WERI-Rb-1 (cell line): ENCODE data around the gene SGCB.

Experiments
- DNase-seq: peaks from one replicate; pipeline ENCODE4 v3.0.0-alpha.2; 2020
- H3K27ac ChIP-seq: fragments of 250-450 bp; sonication (Bioruptor Pico); 2 replicates; pipeline ENCODE4 v1.5.1; 2020; ENCODE audit warnings: mild to moderate bottlenecking, moderate library complexity
- H3K27me3 ChIP-seq: fragments of 250-450 bp; sonication (Bioruptor Pico); 2 replicates; pipeline ENCODE4 v1.5.1; 2021; ENCODE audit warnings: mild to moderate bottlenecking, low read depth, moderate library complexity; ENCODE audit not compliant: insufficient read depth, severe bottlenecking
- H3K36me3 ChIP-seq: fragments of 250-450 bp; sonication (Bioruptor Pico); 2 replicates; pipeline ENCODE4 v1.5.1; 2020; ENCODE audit warnings: mild to moderate bottlenecking, moderate library complexity
- H3K4me3 ChIP-seq: 2 replicates; pipeline ENCODE4 v1.5.1; 2011; ENCODE audit warnings: low read depth, mild to moderate bottlenecking, control low read depth, low read length
- H3K9me3 ChIP-seq: fragments of 250-450 bp; sonication (Bioruptor Pico); 2 replicates; pipeline ENCODE4 v1.5.1; 2021; ENCODE audit warnings: mild to moderate bottlenecking, moderate library complexity; ENCODE audit not compliant: severe bottlenecking
- TF ChIP-seq, protein P1 (sequence below): IDR thresholded peaks from 2 replicates; pipeline ENCODE4 v1.5.1; 2011; ENCODE audit warnings: low read depth, mild to moderate bottlenecking, control low read depth, inconsistent platforms, low read length

SGCB gene

DNA sequence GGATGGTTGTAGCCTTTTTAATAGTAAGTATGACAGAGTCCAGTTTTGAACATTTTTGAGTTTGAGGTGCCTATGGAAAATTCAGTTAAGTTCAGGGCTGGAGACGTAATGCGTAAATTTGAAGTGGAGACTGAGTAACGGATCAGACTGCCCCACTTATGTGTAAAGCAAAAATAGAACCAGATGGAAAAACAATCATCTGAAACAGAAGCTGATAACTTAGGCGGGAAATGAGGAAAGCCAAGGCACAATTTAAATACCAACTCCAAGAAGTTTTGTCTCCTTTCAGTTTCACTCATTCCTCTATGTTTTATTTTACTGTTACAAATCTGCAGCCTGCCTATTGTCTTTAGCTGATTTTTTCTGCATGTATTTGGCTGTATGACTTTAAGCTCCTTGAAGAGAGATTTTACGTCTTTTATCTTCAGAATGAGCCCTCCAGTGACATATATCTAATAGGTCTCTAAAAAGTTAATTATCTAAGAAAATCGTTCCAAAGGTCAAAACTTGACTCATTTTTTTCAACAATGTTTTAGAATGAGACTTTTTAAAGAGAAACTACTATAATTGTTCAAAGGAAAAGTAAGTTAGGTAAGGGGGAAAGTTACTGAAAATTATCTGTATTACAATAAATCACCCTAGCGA is 1.1 kb downstream of the SGCB start:
- H3K4me3 ChIP-seq = peak overlapping the region; percentile 87
- no peaks in the 10 kb centered on the region for H3K27me3 ChIP-seq
- DNase-seq = no peak
- peaks cover 3% of the 10 kb centered on the region; the same call in 1 of the 2 replicates for H3K36me3 ChIP-seq
- TF ChIP-seq, protein P1, sequence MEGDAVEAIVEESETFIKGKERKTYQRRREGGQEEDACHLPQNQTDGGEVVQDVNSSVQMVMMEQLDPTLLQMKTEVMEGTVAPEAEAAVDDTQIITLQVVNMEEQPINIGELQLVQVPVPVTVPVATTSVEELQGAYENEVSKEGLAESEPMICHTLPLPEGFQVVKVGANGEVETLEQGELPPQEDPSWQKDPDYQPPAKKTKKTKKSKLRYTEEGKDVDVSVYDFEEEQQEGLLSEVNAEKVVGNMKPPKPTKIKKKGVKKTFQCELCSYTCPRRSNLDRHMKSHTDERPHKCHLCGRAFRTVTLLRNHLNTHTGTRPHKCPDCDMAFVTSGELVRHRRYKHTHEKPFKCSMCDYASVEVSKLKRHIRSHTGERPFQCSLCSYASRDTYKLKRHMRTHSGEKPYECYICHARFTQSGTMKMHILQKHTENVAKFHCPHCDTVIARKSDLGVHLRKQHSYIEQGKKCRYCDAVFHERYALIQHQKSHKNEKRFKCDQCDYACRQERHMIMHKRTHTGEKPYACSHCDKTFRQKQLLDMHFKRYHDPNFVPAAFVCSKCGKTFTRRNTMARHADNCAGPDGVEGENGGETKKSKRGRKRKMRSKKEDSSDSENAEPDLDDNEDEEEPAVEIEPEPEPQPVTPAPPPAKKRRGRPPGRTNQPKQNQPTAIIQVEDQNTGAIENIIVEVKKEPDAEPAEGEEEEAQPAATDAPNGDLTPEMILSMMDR = no peak
- no peak overlapping the region for H3K27ac ChIP-seq
- H3K9me3 ChIP-seq = no peaks in the 10 kb centered on the region

DNA sequence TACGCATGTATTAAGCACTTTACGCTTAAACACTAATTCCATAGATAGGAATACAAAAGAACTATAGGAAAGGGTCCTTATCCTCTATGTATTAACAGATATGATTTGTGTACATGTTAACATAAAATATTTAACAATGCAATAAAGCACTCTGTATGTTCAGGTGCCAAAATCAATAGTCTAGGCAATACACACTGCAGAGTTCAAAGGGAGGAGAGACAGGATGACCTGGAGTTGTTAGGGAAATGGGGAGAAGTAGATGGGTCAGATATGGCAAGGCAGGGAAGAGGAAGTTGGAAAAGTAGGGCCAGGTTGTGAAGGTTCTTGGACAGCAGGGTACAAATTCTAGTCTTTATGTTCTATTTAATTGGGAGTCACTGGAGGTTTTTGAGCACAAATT is 2.9 kb downstream of the SGCB start:
- Histone ChIP-seq H3K4me3 (no peak overlapping the region), H3K27ac (no peak overlapping the region), H3K9me3 (no peaks in the 10 kb centered on the region), H3K27me3 (no peaks in the 10 kb centered on the region), H3K36me3 (peaks cover 3% of the 10 kb centered on the region; the same call in 1 of the 2 replicates)
- no peak for DNase-seq
- TF ChIP-seq, protein P1 = no peak

DNA sequence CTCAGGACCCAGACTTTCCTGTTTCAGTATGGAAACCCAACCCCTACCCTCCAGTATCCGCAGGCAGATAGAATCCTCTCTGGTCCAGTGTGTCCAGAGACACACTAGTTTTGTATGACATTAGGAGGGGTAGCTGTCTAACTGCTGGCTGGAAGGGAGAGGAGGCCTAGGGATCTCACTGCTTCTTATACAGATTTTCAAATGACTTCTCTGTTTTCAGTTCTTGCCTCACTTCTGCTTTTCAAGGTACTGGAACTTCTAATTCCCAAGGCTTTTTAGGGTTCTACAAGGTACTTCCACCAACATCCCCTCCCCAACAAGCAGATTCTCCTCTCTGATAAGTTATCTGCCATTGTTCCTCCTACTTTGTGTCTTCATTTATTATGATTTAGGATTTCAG is 6.1 kb downstream of the SGCB start:
- Histone ChIP-seq H3K36me3 (peaks cover 15% of the 10 kb centered on the region), H3K27ac (no peak overlapping the region), H3K4me3 (no peak overlapping the region), H3K27me3 (no peaks in the 10 kb centered on the region), H3K9me3 (no peaks in the 10 kb centered on the region)
- no peak for DNase-seq
- TF ChIP-seq, protein P1 = no peak

DNA sequence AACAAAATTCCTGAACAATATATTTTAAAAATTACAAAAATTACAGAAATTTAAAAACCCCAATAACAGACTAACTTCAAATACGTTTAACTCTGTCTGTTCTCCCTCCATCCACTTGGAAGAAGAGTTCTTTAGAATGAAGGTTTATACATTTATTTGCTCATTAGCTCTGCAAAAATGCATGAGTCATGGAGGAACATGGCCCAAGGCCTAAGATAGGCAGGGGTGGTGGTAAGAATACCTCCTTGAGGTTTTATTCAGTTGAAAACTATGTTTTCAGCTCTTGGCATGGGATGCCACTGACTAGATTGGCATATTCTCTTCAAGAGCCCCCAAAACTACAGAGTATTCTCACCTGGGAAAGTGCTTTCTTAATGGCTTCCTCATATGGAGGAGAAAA is 9.1 kb downstream of the SGCB start:
- Histone ChIP-seq H3K36me3 (peaks cover 20% of the 10 kb centered on the region), H3K4me3 (no peak overlapping the region), H3K27ac (no peak overlapping the region), H3K9me3 (no peaks in the 10 kb centered on the region), H3K27me3 (no peaks in the 10 kb centered on the region)
- TF ChIP-seq, protein P1 = no peak
- DNase-seq = no peak

DNA sequence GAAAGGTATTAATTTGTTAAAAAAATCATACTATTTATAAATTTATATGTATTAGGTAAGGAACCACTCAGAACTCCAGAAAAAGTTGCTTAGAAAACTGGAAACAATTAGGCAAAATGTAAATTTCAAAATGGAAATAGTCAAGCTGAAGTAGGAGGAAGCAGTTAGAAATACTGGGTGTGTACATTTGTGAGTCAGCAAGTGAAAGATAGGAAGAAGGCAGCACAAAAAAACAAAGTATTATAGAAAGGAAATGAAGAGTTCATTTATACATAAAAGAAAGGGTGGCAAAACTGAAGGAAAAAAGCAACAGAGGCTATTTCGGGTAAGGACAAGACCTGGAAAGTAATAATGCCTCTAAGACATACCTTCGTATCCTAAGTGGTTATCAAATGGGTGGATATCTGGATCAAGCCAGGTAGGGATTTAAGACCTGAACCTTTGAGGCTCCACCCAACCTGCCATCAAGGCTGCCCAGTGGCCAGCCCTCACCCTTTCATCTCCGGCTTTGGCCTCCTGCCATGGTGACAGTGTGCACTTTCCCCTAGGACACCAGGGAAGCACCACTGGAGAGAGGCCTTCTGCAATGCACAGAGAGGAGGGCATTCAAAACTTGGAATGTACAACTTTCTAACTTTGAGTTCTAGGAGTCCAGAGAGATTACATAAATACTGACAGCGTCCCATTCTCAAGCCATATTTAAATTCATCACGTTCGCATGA is 18.0 kb downstream of the SGCB start, which contains the start of gene LRRC66:
Gene LRRC66 (minus strand): TSS at position 428 of the 722 bp plus-strand sequence. CDS start 2,750 bp downstream, outside the sequence.
- DNase-seq = no peak
- Histone ChIP-seq H3K27ac (no peak within 1 kb of the TSS), H3K4me3 (no peak within 1 kb of the TSS), H3K27me3 (no peaks in the 10 kb centered on the region), H3K36me3 (peaks cover 12% of the 10 kb centered on the region), H3K9me3 (no peaks in the 10 kb centered on the region)
- TF ChIP-seq, protein P1 = no peak
